Measurements from ENCODE around the gene CDC42SE2.
"Not testable (repeated sequence)": the region's sequence is repeated elsewhere in the genome, so short reads cannot be mapped to it uniquely, and the experiment has no call there.

CDC42SE2 gene

GRCh38 chr5:131250751-131251475, 12.9 kb upstream of the CDC42SE2 start:
- no peak for DNase-seq (ENCODE audit: low read depth, low spot score)

DNA sequence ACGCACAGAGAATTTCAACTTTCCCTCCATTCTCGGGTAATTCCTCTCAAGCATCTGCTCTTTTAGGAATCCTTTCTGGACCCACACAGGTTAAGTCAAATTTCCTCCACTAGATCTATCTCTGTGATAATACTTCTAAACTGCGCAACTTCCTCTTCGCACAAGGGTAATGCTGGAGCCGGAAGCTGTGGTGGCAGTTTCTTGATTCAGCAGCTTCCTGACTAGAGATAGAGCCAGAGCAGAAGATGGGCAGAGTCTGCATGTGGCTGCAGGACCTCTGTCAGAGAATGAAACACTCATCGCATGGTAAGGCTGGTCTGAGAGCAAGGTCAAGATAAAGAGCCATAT, 11.1 kb upstream of the CDC42SE2 start:
- no peak for DNase-seq (ENCODE audit: low read depth, low spot score)

GRCh38 chr5:131254025-131254424, 9.8 kb upstream of the CDC42SE2 start:
- not testable (repeated sequence) for DNase-seq (ENCODE audit: low read depth, low spot score)

DNA sequence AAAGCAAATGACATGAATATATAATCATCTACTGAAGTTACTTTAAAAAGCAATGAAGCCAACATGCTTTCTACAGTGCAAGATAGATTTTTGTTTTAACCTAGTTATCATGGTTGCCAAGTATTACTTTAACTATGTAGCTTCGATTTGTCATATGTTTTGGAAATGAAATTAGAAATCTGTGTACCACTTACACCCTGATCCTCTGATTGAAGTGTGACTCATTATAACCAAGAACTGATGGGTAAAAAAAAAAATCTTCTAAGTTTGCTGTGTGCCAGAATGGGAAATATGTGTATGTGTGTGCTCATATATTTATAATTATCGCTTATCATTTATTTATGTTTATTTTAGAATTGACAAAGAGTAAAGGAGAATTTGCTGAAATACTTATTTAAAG, 9.1 kb upstream of the CDC42SE2 start:
- DNase-seq (ENCODE audit: low read depth, low spot score): no peak

- no peak for DNase-seq (ENCODE audit: low read depth, low spot score)
Measured at GRCh38 chr5:131256507-131256823, 7.4 kb upstream of the CDC42SE2 start.

DNA sequence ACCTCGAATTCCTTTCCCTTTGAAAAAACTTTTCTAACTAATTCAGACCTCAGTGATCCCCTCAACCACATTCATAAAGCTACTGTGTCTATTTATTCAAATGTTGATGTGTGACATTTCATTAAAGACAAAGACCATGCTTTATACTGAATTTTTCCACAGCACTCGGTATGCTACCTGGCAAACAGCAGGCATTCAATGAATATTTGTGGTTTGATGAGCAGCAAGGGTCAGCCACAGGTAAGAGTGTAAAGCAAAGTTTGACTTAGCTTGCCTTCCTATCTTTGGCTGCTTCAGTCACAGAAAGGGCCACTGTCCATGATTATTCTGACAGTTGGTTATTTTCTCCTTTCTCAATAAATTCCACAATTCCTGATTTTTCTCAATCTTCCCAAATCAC, 5.1 kb upstream of the CDC42SE2 start:
- peak; percentile 65 for DNase-seq (ENCODE audit: low read depth, low spot score)

DNA sequence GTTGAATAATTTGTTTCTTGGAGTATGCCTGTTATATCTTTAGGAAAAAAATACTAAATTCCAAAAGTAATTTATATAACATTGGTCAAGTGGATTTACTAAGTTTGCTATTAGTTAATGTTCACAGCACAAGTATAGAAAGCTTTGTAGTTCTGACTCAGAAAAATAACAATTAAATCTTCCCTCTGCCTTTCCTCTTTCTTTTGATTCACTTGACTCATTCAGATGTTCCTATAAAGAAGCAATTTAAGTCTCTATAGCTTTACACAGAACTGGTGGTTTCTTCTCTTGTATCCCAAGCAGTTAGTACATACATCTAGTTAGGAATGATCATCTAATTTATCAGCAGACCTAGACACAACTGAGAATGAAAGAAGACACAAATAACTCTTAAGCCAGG, 4.5 kb upstream of the CDC42SE2 start:
- DNase-seq (ENCODE audit: low read depth, low spot score): no peak

DNA sequence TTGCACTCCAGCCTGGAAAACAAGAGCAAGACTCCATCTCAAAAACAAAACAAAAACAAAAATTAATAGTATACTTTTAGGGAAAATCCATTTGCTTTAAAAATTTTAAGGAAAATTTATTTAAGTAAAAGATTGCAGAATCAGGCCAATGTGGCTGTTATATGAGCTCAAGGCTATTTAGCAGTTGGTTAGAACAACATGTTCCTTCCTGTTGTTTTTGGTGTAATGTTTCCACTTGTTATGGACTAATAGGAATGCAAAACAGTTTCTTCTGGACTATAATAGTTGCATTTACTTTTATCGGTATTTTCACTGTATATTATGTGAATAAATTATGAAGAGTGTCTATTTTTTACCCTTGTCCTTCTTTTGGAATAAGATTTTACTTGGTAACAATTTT, 3.0 kb upstream of the CDC42SE2 start:
- DNase-seq (ENCODE audit: low read depth, low spot score): no peak

- DNase-seq (ENCODE audit: low read depth, low spot score): no peak
Measured at GRCh38 chr5:131261483-131261882, 2.4 kb upstream of the CDC42SE2 start.

DNA sequence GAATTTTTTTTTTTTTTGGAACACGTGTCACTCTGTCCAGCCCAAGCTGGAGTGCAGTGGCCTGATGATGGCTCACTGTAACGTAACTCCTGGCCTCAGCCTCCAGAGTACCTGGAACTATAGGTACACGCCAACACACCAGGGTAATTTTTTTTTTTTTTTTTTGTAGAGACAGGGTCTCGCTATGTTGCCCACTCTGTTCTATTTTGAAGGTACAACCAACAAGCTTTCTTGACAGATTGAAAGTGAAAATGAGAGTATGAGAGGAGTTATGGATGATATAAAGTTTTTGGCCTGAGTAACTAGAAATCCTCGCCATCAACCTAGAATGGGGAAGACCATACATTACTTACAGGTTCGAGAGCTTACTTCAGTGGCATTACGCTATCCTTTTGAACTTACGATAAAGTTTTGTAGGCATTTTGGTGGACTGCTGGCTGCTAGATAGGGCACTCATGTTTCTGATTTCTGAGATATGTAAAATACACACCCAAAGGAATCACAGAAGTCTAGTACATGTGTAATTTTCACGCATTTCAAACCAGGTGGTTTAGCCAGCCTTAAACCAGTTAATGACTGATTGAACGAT, 806 bp upstream of the CDC42SE2 start:
- DNase-seq (ENCODE audit: low read depth, low spot score): no peak

DNA sequence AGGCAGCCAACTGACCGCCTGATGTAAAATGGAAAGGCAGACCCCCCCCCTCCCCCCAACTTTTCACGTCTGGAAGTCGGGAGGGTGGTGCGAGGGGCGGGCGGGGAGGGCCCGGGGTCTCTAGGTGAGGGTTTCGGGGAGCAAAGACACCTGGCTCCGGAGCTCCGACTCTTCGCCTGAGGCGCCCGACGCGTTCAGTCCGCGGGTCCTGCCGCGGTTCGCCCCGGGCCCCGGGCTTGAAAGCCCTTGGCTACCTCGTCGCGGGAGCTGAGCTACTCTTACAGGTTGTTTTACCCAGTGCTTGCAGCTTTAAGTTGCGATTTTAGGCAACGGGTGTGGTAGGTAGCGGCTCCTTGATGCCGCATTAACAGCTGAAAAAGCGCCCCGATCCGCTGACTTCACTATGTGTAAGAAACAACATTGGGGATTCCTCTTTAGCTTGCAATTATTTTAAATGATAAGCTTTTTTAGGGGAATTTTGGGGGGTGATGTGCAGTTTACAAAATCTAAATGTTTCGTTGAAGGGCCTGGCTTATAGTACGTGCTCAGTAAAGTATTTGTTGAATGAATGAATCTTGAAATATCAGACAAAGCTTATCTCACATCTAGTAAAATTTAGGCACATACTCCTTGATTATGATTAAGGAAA, 722 bp downstream of the CDC42SE2 start:
- peak; percentile 64 for DNase-seq (ENCODE audit: low read depth, low spot score)

DNA sequence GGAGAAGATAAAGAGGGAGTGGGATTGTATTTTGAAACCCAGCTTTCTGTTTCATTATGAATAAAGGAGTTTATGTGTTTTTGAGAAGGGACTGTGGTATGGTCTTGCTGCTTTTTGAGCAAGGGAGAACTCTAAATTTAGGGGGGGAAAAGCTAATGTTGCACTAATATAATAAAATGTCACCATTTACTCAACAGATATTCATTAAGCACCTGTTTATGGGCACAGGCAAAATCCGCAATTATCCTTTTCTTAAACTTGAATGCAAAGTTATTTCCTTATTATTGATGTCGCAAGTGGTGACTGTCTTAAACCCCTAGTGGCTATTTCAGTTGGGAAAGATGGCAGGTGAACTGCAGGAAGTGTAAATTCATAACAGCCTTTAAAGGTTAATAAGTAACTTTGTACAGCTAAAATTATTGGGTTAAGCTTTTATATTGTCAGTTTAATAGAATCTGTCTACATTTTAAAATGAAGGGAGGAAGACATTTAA, 1.5 kb downstream of the CDC42SE2 start:
- peak; percentile 17 for DNase-seq (ENCODE audit: low read depth, low spot score)

- no peak for DNase-seq (ENCODE audit: low read depth, low spot score)
Measured at GRCh38 chr5:131266370-131267060, 2.7 kb downstream of the CDC42SE2 start.

- peak; percentile 46 for DNase-seq (ENCODE audit: low read depth, low spot score)
Measured at GRCh38 chr5:131268758-131269370, 5.0 kb downstream of the CDC42SE2 start.

GRCh38 chr5:131270809-131271208, 7.0 kb downstream of the CDC42SE2 start:
- peak; percentile 41 for DNase-seq (ENCODE audit: low read depth, low spot score)

DNA sequence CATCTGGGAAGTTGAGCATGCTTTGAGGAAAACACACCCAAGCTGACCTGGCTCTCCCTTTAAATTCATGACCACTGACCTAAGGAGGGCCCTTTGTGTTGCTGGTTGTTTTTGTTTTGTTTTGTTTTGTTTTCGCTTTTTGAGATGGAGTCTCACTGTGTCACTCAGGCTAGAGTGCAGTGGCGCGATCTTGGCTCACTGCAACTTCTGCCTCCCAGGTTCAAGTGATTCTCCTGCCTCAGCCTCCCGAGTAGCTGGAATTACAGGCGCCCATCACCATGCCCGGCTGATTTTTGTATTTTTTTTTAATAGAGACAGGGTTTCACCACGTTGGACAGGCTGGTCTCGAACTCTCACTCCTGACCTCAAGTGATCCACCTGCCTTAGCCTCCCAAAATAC, 8.0 kb downstream of the CDC42SE2 start:
- not testable (repeated sequence) for DNase-seq (ENCODE audit: low read depth, low spot score)

DNA sequence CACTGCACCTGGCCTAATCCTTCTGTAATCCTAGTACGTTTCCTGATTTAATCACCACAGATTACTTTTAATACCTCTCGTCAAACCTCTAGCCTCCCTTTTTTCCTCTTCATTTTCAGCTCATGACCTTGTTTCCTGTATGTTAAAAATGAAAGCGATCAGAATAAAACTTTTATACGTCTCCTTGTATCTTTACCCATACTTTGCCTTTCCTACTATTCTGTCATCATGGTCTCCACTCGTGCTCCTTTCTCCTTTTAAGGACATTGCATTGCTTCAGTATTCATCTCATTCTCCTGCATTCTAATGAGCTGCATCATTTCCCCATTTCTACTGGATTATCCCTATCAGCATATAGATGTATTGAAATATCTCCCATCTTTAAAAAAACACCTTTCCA, 8.5 kb downstream of the CDC42SE2 start:
- DNase-seq (ENCODE audit: low read depth, low spot score): no peak

DNA sequence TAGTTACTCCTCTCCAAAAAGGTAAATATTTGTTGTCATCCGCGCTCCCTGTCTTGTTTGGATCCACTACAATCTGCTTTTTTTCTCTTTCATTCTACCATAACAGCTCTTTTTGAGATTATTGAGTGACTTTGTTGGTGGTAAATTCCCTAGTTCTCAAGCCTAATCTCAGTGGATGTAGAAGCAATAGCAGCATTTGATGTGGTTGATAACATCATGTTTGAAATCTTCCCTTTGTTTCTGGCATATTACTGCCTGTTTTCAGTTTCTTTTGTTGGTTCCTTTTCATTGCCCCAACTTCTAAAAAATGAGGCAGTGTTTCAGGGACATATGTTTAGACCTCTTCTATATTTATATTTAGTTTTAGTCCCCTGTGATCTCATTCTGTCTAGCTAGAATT, 8.9 kb downstream of the CDC42SE2 start:
- DNase-seq (ENCODE audit: low read depth, low spot score): no peak

- DNase-seq (ENCODE audit: low read depth, low spot score): no peak
Measured at GRCh38 chr5:131274326-131275063, 10.6 kb downstream of the CDC42SE2 start.

DNA sequence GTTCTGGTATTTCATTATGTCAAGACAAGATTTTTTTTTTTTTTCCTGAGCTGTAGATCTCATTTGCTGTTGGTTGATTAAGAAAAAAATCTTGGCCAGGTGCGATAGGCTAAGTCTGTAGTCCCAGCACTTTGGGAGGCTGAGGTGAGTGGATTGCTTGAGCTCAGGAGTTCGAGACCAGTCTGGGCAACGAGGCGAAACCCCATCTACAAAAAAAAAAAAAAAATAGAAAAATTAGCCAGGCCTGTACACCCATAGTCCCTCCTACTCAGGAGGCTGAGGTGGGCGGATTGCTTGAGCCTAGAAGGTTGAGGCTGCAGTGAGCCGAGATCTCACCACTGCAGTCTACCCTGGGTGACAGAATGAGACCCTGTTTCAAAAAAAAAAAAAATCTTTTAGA, 12.2 kb downstream of the CDC42SE2 start:
- no peak for DNase-seq (ENCODE audit: low read depth, low spot score)

DNA sequence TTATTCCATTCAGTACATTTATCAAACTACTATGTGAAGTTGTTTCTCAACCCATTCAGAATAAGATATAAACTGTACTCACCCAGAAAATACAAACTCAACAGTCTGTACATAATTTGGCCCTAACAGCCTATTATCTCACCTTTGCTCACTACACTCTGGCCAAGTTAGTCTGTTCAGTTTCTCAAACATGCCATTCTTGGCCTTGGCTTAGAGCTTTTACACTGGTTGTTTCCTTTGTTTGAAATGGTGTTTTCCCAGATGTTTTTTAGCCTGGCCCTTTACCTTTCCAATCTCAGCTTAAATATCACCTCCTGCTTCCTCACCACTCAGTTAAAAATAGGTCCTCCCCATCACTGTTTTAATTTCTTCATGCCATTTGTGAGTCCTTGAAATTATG, 13.6 kb downstream of the CDC42SE2 start:
- DNase-seq (ENCODE audit: low read depth, low spot score): no peak

Measured in astrocyte of the hippocampus (primary cell).